CD4-positive, CD25-positive, alpha-beta regulatory T cell (primary cell): Measurements from ENCODE around the gene VILL. TPM values are rescaled to one million over a fixed set of nuclear protein-coding genes. Genes with fewer than 3 reads are reported as not detected.

Experiments used
- ATAC-seq, 2 donors: fragments of 150-1000 bp; cut with Tn5 transposase; one replicate each; pipeline ENCODE4 v1.10.0; 2021; ENCODE audit warnings: low read depth in 2 of 2, moderate number of reproducible peaks in 2 of 2, moderate library complexity in 1 of 2
- DNase-seq, 3 donors: peaks; one replicate each; pipeline versions ENCODE4 v3.0.0 to v3.0.0-alpha.2; 2012 to 2022; ENCODE audit warnings: mixed read lengths in 1 of 3
- H3K27ac ChIP-seq: one replicate; pipeline ENCODE4 v1.7.0; 2013; ENCODE audit warnings: mild to moderate bottlenecking, low read length; ENCODE audit not compliant: insufficient read depth, poor library complexity, severe bottlenecking
- H3K27me3 ChIP-seq: one replicate; pipeline ENCODE4 v1.7.0; 2013; ENCODE audit warnings: low read length; ENCODE audit not compliant: control insufficient read depth, insufficient read depth
- H3K36me3 ChIP-seq: one replicate; pipeline ENCODE4 v1.7.0; 2013; ENCODE audit warnings: mild to moderate bottlenecking, low read length, moderate library complexity; ENCODE audit not compliant: control insufficient read depth, insufficient read depth
- H3K4me1 ChIP-seq: 2 replicates; pipeline ENCODE4 v1.7.0; 2013; ENCODE audit warnings: mild to moderate bottlenecking, low read length; ENCODE audit not compliant: insufficient read depth, control insufficient read depth, poor library complexity, severe bottlenecking
- H3K4me3 ChIP-seq: one replicate; pipeline ENCODE4 v1.7.0; 2013; ENCODE audit warnings: low read depth, mild to moderate bottlenecking, low read length, moderate library complexity
- H3K9me3 ChIP-seq, 2 experiments: 1 replicate in 1 of 2; 2 replicates in 1 of 2; pipeline ENCODE4 v1.7.0; 2013; ENCODE audit warnings: low read length in 2 of 2, mild to moderate bottlenecking in 1 of 2, moderate library complexity in 1 of 2; ENCODE audit not compliant: control insufficient read depth in 2 of 2
- H3K27ac Mint-ChIP-seq, 3 donors: one replicate each; pipeline ENCODE4 v1.8.0; 2020 to 2022; ENCODE audit warnings: mild to moderate bottlenecking in 3 of 3, mixed read lengths in 3 of 3, moderate library complexity in 2 of 3
- H3K27me3 Mint-ChIP-seq: one replicate; pipeline ENCODE4 v1.8.0; 2022; ENCODE audit warnings: mild to moderate bottlenecking, mixed read lengths
- H3K36me3 Mint-ChIP-seq: one replicate; pipeline ENCODE4 v1.8.0; 2020; ENCODE audit warnings: mixed read lengths
- H3K4me1 Mint-ChIP-seq, 4 donors: one replicate each; pipeline ENCODE4 v1.8.0; 2020 to 2022; ENCODE audit warnings: mixed read lengths in 4 of 4, mild to moderate bottlenecking in 1 of 4
- H3K4me3 Mint-ChIP-seq, 4 donors: one replicate each; pipeline ENCODE4 v1.8.0; 2020 to 2022; ENCODE audit warnings: mild to moderate bottlenecking in 4 of 4, mixed read lengths in 4 of 4, moderate library complexity in 3 of 4
- H3K9me3 Mint-ChIP-seq, 7 donors: one replicate each; pipeline ENCODE4 v1.8.0; 2020 to 2022; ENCODE audit warnings: mixed read lengths in 7 of 7, mild to moderate bottlenecking in 3 of 7, moderate library complexity in 2 of 7
- polyA plus RNA-seq, 4 donors: library from polyadenylated mRNA; unstranded; fragments of 300-500 nt; fragmentation: Illumina TruSeq; gene quantifications; one replicate each; pipeline ENCODE4 v1.2.3, GENCODE V29; 2021
- total RNA-seq: library from RNA; stranded (reverse); gene quantifications from one replicate; pipeline ENCODE4 v1.2.3, GENCODE V29; 2022

Gene VILL
- total and polyA plus RNA-seq, 5 donors from 2014 or later, result 9.0 to 24.0 (median 12.7) TPM

GRCh38 chr3:37964716-37965115 lies 25.9 kb upstream of the VILL start:
- no peaks in the 10 kb centered on the region for H3K9me3 ChIP-seq
- no peaks in the 10 kb centered on the region for H3K4me1 ChIP-seq
- no peaks in the 10 kb centered on the region for H3K36me3 ChIP-seq
- Mint-ChIP-seq H3K27me3 (peaks cover 13% of the 10 kb centered on the region), H3K27ac (no peak overlapping the region), H3K9me3 (no peaks in the 10 kb centered on the region), H3K4me3 (no peak overlapping the region), H3K36me3 (no peaks in the 10 kb centered on the region), H3K4me1 (peaks cover 0 to 5% (median 0%) of the 10 kb centered on the region in 4 donors)
- ATAC-seq (no peak), DNase-seq (no peak)
- H3K4me3 ChIP-seq, result no peak overlapping the region
- H3K27ac ChIP-seq, result no peak overlapping the region
- H3K27me3 ChIP-seq, result no peaks in the 10 kb centered on the region

- Histone ChIP-seq H3K4me3 (no peak overlapping the region), H3K4me1 (no peaks in the 10 kb centered on the region), H3K27ac (no peak overlapping the region), H3K27me3 (no peaks in the 10 kb centered on the region), H3K36me3 (no peaks in the 10 kb centered on the region), H3K9me3 (no peaks in the 10 kb centered on the region)
- peaks cover 0 to 5% (median 0%) of the 10 kb centered on the region in 4 donors for H3K4me1 Mint-ChIP-seq
- no peak overlapping the region for H3K4me3 Mint-ChIP-seq
- peaks cover 0 to 1% (median 0%) of the 10 kb centered on the region in 7 donors for H3K9me3 Mint-ChIP-seq
- H3K36me3 Mint-ChIP-seq, result no peaks in the 10 kb centered on the region
- H3K27me3 Mint-ChIP-seq, result peaks cover 13% of the 10 kb centered on the region
- peak; percentile 19 to 60 (median 38) for DNase-seq
- ATAC-seq, result peak; percentile 53 to 54
- H3K27ac Mint-ChIP-seq, result no peak overlapping the region
Observed at GRCh38 chr3:37967260-37967881, 23.2 kb upstream of the VILL start.

- no peak for DNase-seq
- peaks cover 13% of the 10 kb centered on the region for H3K27me3 Mint-ChIP-seq
- no peak for ATAC-seq
- no peak overlapping the region for H3K4me3 Mint-ChIP-seq
- Histone ChIP-seq H3K27me3 (no peaks in the 10 kb centered on the region), H3K4me1 (no peaks in the 10 kb centered on the region), H3K27ac (no peak overlapping the region), H3K4me3 (no peak overlapping the region), H3K36me3 (no peaks in the 10 kb centered on the region), H3K9me3 (no peaks in the 10 kb centered on the region)
- no peaks in the 10 kb centered on the region for H3K36me3 Mint-ChIP-seq
- H3K9me3 Mint-ChIP-seq, result peaks cover 0 to 1% (median 0%) of the 10 kb centered on the region in 7 donors
- peaks cover 0 to 1% (median 0%) of the 10 kb centered on the region in 4 donors for H3K4me1 Mint-ChIP-seq
- no peak overlapping the region for H3K27ac Mint-ChIP-seq
Observed at GRCh38 chr3:37968199-37968598, 22.4 kb upstream of the VILL start.

GRCh38 chr3:37968813-37969595 lies 21.6 kb upstream of the VILL start:
- Mint-ChIP-seq H3K4me1 (no peaks in the 10 kb centered on the region), H3K9me3 (peaks cover 0 to 1% (median 0%) of the 10 kb centered on the region in 7 donors), H3K27me3 (peaks cover 13% of the 10 kb centered on the region), H3K27ac (no peak overlapping the region), H3K4me3 (no peak overlapping the region), H3K36me3 (no peaks in the 10 kb centered on the region)
- Histone ChIP-seq H3K36me3 (no peaks in the 10 kb centered on the region), H3K27ac (no peak overlapping the region), H3K9me3 (no peaks in the 10 kb centered on the region), H3K4me3 (no peak overlapping the region), H3K4me1 (no peaks in the 10 kb centered on the region), H3K27me3 (no peaks in the 10 kb centered on the region)
- ATAC-seq (no peak), DNase-seq (no peak)

- Histone ChIP-seq H3K36me3 (no peaks in the 10 kb centered on the region), H3K9me3 (no peaks in the 10 kb centered on the region), H3K27me3 (no peaks in the 10 kb centered on the region), H3K4me3 (no peak overlapping the region), H3K4me1 (no peaks in the 10 kb centered on the region), H3K27ac (no peak overlapping the region)
- ATAC-seq (no peak), DNase-seq (no peak)
- Mint-ChIP-seq H3K4me1 (peaks cover 0 to under 1% (median under 1%) of the 10 kb centered on the region in 4 donors), H3K36me3 (no peaks in the 10 kb centered on the region), H3K27ac (peak overlapping the region in 1 of 3 donors; percentile 60), H3K4me3 (no peak overlapping the region), H3K9me3 (peaks cover 0 to 1% (median 0%) of the 10 kb centered on the region in 7 donors), H3K27me3 (peaks cover 14% of the 10 kb centered on the region)
Observed at GRCh38 chr3:37969596-37970100, 20.9 kb upstream of the VILL start.

- Histone ChIP-seq H3K27ac (no peak overlapping the region), H3K4me3 (no peak overlapping the region), H3K9me3 (no peaks in the 10 kb centered on the region), H3K4me1 (no peaks in the 10 kb centered on the region), H3K36me3 (no peaks in the 10 kb centered on the region), H3K27me3 (no peaks in the 10 kb centered on the region)
- peaks cover 0 to 1% (median 0%) of the 10 kb centered on the region in 7 donors for H3K9me3 Mint-ChIP-seq
- DNase-seq, result no peak
- peak overlapping the region in 1 of 3 donors; percentile 61 for H3K27ac Mint-ChIP-seq
- H3K36me3 Mint-ChIP-seq, result no peaks in the 10 kb centered on the region
- ATAC-seq, result no peak
- H3K27me3 Mint-ChIP-seq, result peaks cover 10% of the 10 kb centered on the region
- no peak overlapping the region for H3K4me3 Mint-ChIP-seq
- peaks cover 0 to 4% (median 3%) of the 10 kb centered on the region in 4 donors for H3K4me1 Mint-ChIP-seq
Observed at GRCh38 chr3:37970802-37971201, 19.8 kb upstream of the VILL start.

- Mint-ChIP-seq H3K36me3 (no peaks in the 10 kb centered on the region), H3K4me3 (no peak overlapping the region), H3K27ac (no peak overlapping the region), H3K9me3 (peaks cover 0 to 1% (median 0%) of the 10 kb centered on the region in 7 donors), H3K27me3 (peaks cover 10% of the 10 kb centered on the region), H3K4me1 (peaks cover 0 to 4% (median 3%) of the 10 kb centered on the region in 4 donors)
- Histone ChIP-seq H3K4me3 (no peak overlapping the region), H3K36me3 (no peaks in the 10 kb centered on the region), H3K27ac (no peak overlapping the region), H3K9me3 (no peaks in the 10 kb centered on the region), H3K27me3 (no peaks in the 10 kb centered on the region), H3K4me1 (no peaks in the 10 kb centered on the region)
- ATAC-seq (no peak), DNase-seq (no peak)
Observed at GRCh38 chr3:37971467-37971866, 19.1 kb upstream of the VILL start.
